Choroid plexus epithelial cell (primary cell): ENCODE measurements around the gene PPIL6.

Experiments used
- DNase-seq: peaks from one replicate; pipeline ENCODE4 v3.0.0-alpha.2; 2010; ENCODE audit warnings: low read depth
- H3K4me3 ChIP-seq: 2 replicates; pipeline ENCODE4 v1.5.1; 2011; ENCODE audit warnings: low read depth, mild to moderate bottlenecking, control low read depth, low read length, moderate library complexity
- TF ChIP-seq, protein P1 (sequence below): conservative IDR thresholded peaks from 2 replicates; pipeline ENCODE4 v1.5.1; 2011; ENCODE audit warnings: low read depth, mild to moderate bottlenecking, control low read depth, inconsistent platforms, low read length, moderate library complexity

Gene PPIL6

DNA sequence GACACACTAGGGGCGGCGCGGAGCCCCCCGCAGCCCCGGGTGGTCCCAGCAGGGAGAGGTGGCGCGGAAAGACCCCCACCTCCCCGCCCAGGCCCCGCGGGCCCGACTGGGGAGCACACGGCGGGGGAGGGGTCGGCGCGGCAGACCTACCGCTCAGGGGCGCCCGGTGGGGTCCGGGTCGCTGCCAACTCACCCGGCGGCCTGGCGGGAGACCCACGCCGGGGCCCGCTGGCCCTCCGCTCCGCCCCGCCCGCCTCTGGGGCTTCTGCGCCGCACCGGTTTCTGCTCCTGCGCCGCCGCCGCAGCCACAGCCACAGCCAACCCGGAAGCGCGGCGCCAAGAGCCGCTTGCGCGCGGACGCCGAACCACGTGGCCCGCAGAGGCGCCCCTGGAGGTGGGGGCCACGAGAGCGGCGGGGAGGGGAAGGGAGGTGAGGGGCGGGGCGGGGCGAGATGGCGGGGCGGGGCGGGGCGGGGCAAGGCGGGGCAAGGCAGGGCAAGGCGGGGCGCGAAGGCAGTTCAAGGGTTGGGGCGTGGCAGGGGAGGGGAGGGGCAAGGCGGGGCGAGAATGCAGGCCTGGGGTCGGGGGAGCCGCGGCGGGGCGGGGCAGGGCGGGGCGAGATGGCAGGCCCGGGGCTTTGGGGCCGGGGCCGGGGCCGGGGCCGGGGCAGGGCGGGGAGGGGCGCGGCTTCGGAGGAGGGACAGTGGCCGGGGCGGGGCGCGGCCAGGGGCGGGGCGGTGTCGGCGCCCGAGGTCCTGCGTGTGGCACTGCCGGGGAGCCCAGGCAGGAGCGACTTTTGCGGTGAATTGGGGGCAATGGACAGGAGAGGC, 42.7 kb upstream of the PPIL6 start, which contains the start of gene ZBTB24:
TSS of gene ZBTB24 (minus strand) at position 315 of the 830 bp plus-strand sequence. CDS start 1,193 bp downstream, outside the sequence.
- TF ChIP-seq, protein P1, sequence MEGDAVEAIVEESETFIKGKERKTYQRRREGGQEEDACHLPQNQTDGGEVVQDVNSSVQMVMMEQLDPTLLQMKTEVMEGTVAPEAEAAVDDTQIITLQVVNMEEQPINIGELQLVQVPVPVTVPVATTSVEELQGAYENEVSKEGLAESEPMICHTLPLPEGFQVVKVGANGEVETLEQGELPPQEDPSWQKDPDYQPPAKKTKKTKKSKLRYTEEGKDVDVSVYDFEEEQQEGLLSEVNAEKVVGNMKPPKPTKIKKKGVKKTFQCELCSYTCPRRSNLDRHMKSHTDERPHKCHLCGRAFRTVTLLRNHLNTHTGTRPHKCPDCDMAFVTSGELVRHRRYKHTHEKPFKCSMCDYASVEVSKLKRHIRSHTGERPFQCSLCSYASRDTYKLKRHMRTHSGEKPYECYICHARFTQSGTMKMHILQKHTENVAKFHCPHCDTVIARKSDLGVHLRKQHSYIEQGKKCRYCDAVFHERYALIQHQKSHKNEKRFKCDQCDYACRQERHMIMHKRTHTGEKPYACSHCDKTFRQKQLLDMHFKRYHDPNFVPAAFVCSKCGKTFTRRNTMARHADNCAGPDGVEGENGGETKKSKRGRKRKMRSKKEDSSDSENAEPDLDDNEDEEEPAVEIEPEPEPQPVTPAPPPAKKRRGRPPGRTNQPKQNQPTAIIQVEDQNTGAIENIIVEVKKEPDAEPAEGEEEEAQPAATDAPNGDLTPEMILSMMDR: no peak

DNA sequence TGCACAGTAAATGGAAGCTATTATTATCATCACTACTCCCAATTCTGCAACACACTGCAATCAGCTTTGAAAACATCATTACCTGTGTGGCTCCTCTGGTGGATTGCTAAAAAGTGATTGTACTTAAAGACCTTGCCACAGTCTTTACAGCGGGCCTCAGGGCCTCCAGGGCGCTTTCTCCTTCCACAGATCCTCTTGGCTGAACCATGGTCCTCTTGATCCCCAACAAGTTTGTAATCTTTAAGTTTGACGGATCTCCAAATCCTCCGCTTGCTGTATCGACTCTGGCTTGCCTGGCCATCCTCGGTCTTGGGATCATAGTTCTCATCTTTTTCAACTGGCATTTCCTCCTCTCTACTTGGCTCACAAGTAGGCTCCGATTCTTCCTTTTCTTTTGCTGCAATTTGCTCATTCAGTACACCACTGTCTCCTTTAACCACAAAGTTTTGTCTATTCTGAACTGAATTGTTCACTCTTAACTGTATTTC, 40.6 kb upstream of the PPIL6 start:
- TF ChIP-seq, protein P1: no peak
- no peak overlapping the region for H3K4me3 ChIP-seq
- no peak for DNase-seq

More for the DNA sequence above, 42.7 kb upstream of the PPIL6 start, which contains the start of gene ZBTB24:
- peak within 1 kb of the TSS; percentile 81 for H3K4me3 ChIP-seq
- peak; percentile 93 for DNase-seq

DNA sequence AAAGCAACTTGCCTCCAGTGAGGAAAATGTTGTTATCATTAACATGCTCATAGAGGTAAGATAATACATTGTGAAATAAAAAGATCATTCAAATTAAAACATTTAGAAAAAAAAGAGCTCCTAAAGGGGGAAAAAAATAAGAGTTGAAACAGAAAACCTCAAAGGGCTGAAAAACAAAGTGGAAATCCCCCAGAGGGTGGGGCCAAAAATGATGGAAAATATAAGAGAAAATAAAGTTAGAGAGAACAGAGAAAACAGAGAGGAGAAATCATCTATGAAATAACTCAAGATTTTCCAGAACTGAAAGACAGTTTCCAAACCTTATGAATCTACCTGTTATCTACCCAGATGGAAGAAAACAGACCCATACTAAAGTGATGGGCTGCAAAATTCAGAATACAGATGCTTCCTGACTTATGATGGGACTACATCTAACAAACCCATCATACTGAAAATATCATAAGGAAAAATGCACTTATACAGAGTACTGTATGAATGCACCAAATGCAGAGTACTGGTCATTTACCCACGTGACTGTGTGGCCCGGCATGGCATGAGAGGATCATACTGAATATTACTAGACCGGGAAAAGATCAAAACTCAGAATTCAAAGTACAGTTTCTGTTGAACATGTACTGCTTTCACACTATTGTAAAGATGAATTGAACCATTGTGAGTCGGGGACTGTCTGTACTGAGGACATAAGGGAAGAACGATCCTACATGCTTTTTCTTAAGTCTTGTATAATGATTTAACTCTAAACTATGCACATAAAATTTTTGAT, 38.6 kb upstream of the PPIL6 start:
- TF ChIP-seq, protein P1: no peak
- peak overlapping the region; percentile 6 for H3K4me3 ChIP-seq
- no peak for DNase-seq

DNA sequence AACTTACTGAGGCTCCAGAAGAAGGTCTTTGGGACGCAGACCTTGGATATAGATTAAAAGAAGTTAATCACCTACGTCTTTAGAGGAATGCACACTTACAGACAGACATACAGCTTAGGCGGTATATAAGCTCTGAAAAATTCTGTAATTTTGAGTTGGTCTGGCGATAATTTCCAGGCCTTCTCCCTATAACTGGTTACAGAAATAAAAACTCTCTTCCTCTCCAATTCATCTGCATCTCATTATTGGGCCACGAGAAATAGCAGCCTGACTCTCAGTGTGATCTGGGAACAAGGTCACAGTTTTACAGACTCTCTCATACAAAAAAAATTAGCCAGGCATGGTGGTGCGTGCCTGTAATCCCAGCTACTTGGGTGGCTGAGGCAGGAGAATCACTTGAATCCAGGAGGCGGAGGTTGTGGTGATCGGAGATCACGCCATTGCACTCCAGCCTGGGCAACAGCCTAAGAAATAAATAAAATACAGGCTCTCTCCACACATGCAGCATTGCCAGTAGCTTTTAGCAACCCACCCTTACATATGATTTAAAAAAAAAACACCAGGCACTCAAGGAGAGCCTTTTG, 37.9 kb upstream of the PPIL6 start:
- TF ChIP-seq, protein P1: no peak
- H3K4me3 ChIP-seq: no peak overlapping the region
- DNase-seq: no peak

DNA sequence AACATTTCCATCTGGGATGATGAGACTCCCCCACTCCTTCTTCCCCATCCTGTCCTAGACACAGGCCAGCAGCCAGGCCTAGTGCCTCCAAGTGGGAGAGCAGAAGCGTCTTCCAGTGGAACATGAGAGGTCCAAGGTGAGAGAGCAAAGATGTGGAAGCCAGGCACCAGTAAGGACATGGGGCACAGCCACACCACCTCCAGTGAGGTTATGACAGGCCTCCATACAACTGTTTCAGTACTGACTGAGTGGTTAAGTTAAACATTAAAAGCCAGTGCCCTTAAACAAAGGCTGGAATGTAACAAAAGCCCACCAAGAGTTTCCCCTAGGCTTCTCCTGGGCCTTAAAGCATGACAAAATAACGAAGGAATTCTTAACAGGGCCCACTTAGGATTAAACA, 37.3 kb upstream of the PPIL6 start:
- no peak overlapping the region for H3K4me3 ChIP-seq
- DNase-seq: no peak
- TF ChIP-seq, protein P1: no peak

DNA sequence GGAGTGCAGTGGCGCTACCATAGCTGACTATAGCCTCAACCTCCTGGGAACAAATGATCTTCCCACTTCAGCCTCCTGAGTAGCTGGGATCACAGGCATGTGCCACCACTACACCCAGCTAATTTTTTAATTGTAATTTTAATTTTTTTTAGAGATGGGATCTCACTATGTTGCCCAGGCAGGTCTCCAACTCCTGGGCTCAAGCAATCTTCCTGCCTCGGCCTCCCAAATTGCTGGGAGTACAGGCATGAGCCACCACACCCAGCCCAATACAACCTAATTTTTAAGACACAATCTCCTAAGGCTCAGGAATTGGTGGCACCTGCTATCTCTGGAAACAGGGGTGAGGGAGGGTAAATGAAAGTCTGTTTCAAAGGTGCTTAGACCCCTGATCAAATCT, 36.8 kb upstream of the PPIL6 start:
- H3K4me3 ChIP-seq: no peak overlapping the region
- TF ChIP-seq, protein P1: no peak
- DNase-seq: no peak
